Transverse colon (tissue), 4 donors: Measurements from ENCODE around the gene LKAAEAR1. TPM values are rescaled to one million over a fixed set of nuclear protein-coding genes. Genes with fewer than 3 reads are reported as not detected.

Experiments
- DNase-seq: peaks from one replicate; pipeline ENCODE4 v3.0.0-alpha.2; 2019
- H3K27ac ChIP-seq, 4 donors: fragments of 200-600 bp; sonication (generic); 2 replicates each; pipeline ENCODE4 v1.5.1; 2016 to 2018; ENCODE audit warnings: inconsistent platforms in 4 of 4
- H3K27me3 ChIP-seq: fragments of 200-600 bp; sonication (generic); 2 replicates; pipeline ENCODE4 v1.5.1; 2017; ENCODE audit warnings: inconsistent platforms
- H3K36me3 ChIP-seq, 4 donors: fragments of 200-600 bp; sonication (generic); 2 replicates each; pipeline ENCODE4 v1.5.1; 2017 to 2019; ENCODE audit warnings: inconsistent platforms in 4 of 4
- H3K4me1 ChIP-seq, 4 donors: fragments of 200-600 bp; sonication (generic); 2 replicates each; pipeline ENCODE4 v1.5.1; 2017 to 2020; ENCODE audit warnings: inconsistent platforms in 4 of 4
- H3K4me3 ChIP-seq, 4 donors: fragments of 200-600 bp; sonication (generic); 1 replicate in 1 of 4; 2 replicates in 3 of 4; pipeline versions ENCODE4 v1.5.1 to v1.6.1; 2017 to 2019; ENCODE audit warnings: inconsistent platforms in 4 of 4
- H3K9me3 ChIP-seq, 2 donors: fragments of 200-600 bp; sonication (generic); 2 replicates each; pipeline ENCODE4 v1.5.1; 2017 to 2019; ENCODE audit warnings: inconsistent platforms in 2 of 2
- CTCF ChIP-seq, 5 experiments: fragments of 200-600 bp in 3 of 5; fragments of 450-650 bp in 2 of 5; sonication (generic) in 3 of 5; IDR thresholded peaks; 1 replicate in 2 of 5; 2 replicates in 3 of 5; pipeline ENCODE4 v1.5.1; 2016 to 2017; ENCODE audit warnings: antibody characterized with exemption in 5 of 5, inconsistent platforms in 3 of 5, mild to moderate bottlenecking in 2 of 5, moderate library complexity in 1 of 5
- EP300 ChIP-seq: sonication (generic); formaldehyde crosslinking; IDR thresholded peaks from one replicate; pipeline ENCODE4 v1.6.1; 2017; ENCODE audit warnings: antibody characterized with exemption, low read depth
- POLR2A ChIP-seq: fragments of 450-650 bp; IDR thresholded peaks from one replicate; pipeline ENCODE4 v1.6.1; 2016; ENCODE audit warnings: antibody characterized with exemption, mild to moderate bottlenecking, moderate library complexity
- POLR2AphosphoS5 ChIP-seq, 3 donors: sonication (generic); formaldehyde crosslinking; IDR thresholded peaks; one replicate each; pipeline ENCODE4 v1.6.1; 2016; ENCODE audit warnings: antibody characterized with exemption in 3 of 3
- WGBS, 2 donors: methylation state at CpG; one replicate each; pipeline ENCODE4 v1.1.5; 2018; ENCODE audit warnings: low coverage in 1 of 2; 5-methylcytosine and 5-hydroxymethylcytosine counted together
- in situ Hi-C, 4 donors: fragments of 200-750 bp; cut with MboI; loops; one replicate each; pipeline versions ENCODE4 v1.15.0 to v1.15.1; 2017; ENCODE audit warnings: low sequenced_read_pairs in 3 of 4, low pct_ligation_motif_present in 1 of 4, low pct_unique_long_range_greater_than_20kb in 1 of 4
- intact Hi-C: fragments of 100-400 bp; cut with DNase I; formaldehyde crosslinking; loops from one replicate; pipeline ENCODE4 v1.15.1; 2023; ENCODE audit warnings: low total_unique reads
- small RNA-seq, 4 donors: library from RNA; depleted of rRNA; stranded (forward); fragments of <200 nt; gene quantifications; one replicate each; pipeline ENCODE3, GENCODE V24; 2016
- total RNA-seq, 4 donors: library from RNA; depleted of rRNA; stranded (reverse); fragments of >200 nt; gene quantifications; one replicate each; pipeline ENCODE4 v1.1.0, GENCODE V29; 2016

LKAAEAR1 gene
- total RNA-seq, 4 donors from 2014 or later: not detected

- intact Hi-C loops: loop anchor here (5.0 kb wide), 1 partner anchor 77 kb away; no protein-coding TSS in a partner anchor
- TF ChIP-seq CTCF (IDR thresholded peaks at IDR 0.05) (no peak), POLR2A (no peak), EP300 (no peak), POLR2AphosphoS5 (IDR thresholded peaks at IDR 0.05) (no peak)
- DNase-seq: no peak
Measured at GRCh38 chr20:64035066-64035932, 48.9 kb downstream of the LKAAEAR1 start.

GRCh38 chr20:64033981-64034493 is 50.2 kb downstream of the LKAAEAR1 start:
- TF ChIP-seq POLR2A: no peak
- TF ChIP-seq POLR2AphosphoS5 (IDR thresholded peaks at IDR 0.05): no peak
- TF ChIP-seq CTCF (IDR thresholded peaks at IDR 0.05): no peak
- no peak for TF ChIP-seq EP300
- in situ Hi-C loops: no loop called here
- H3K27ac ChIP-seq: no peak overlapping the region
- 79% methylated on average over 11 of the region's 11 CpGs; no CpG with 5 or more reads in 1 of the 2 donors for WGBS, 2 donors
- intact Hi-C loops: no loop called here
- H3K4me1 ChIP-seq: peaks cover 9 to 27% (median 15%) of the 10 kb centered on the region in 4 donors
- H3K36me3 ChIP-seq: peaks cover 0 to 33% (median 12%) of the 10 kb centered on the region in 4 donors
- peaks cover 31% of the 10 kb centered on the region for H3K27me3 ChIP-seq
- no peaks in the 10 kb centered on the region for H3K9me3 ChIP-seq
- H3K4me3 ChIP-seq: no peak overlapping the region
- no peak for DNase-seq

More at GRCh38 chr20:64035066-64035932, 48.9 kb downstream of the LKAAEAR1 start:
- Histone ChIP-seq H3K4me1 (peaks cover 10 to 29% (median 18%) of the 10 kb centered on the region in 4 donors), H3K4me3 (no peak overlapping the region), H3K36me3 (peaks cover 0 to 23% (median 7%) of the 10 kb centered on the region in 4 donors), H3K27me3 (peaks cover 44% of the 10 kb centered on the region), H3K27ac (no peak overlapping the region), H3K9me3 (no peaks in the 10 kb centered on the region)
- WGBS, 2 donors: 64 to 100% methylated on average over 1 to 12 of the region's 17 CpGs
- in situ Hi-C loops: no loop called here

Small RNAs within 50 kb of the gene (small RNA-seq; reads per million reads assigned to genes)
- 0 reads per million in 4 donors for gene AL355803.1
- gene MIR6813: 0 reads per million in 4 donors

Other genes with a start within 250 kb of the LKAAEAR1 start
- gene ABHD16B, start 222.9 kb downstream of the LKAAEAR1 start, total RNA-seq: not detected
- gene TPD52L2, start 219.1 kb downstream of the LKAAEAR1 start, total RNA-seq: 10 to 100 TPM; 40.8 to 67.0 (median 62.6) TPM
- 10 to 100 TPM; 59.9 to 77.3 (median 71.4) TPM for gene DNAJC5, start 189.3 kb downstream of the LKAAEAR1 start, total RNA-seq
- gene UCKL1, start 128.0 kb downstream of the LKAAEAR1 start, total RNA-seq: 100 to 1,000 TPM in 1 of 4 donors, 10 to 100 TPM in 3; 41.1 to 189 (median 68.5) TPM
- 1 to 10 TPM; 1.8 to 5.2 (median 2.1) TPM for gene ZNF512B, start 114.5 kb downstream of the LKAAEAR1 start, total RNA-seq
- 10 to 100 TPM in 3 of 4 donors, 1 to 10 TPM in 1; 5.9 to 86.2 (median 19.4) TPM for gene SAMD10, start 104.8 kb downstream of the LKAAEAR1 start, total RNA-seq
- 10 to 100 TPM; 29.2 to 55.7 (median 51.8) TPM for gene PRPF6, start 103.3 kb downstream of the LKAAEAR1 start, total RNA-seq
- 10 to 100 TPM in 1 of 4 donors, 1 to 10 TPM in 1, under 1 TPM in 1, not detected in 1; 0.68 to 34.8 (median 1.4) TPM for gene C20orf204, start 48.2 kb downstream of the LKAAEAR1 start, total RNA-seq
- 10 to 100 TPM in 1 of 4 donors, 1 to 10 TPM in 3; 1.8 to 14.2 (median 6.5) TPM for gene SOX18, start 34.8 kb downstream of the LKAAEAR1 start, total RNA-seq
- 10 to 100 TPM in 3 of 4 donors, 1 to 10 TPM in 1; 5.6 to 94.3 (median 14.8) TPM for gene TCEA2, start 21.2 kb downstream of the LKAAEAR1 start, total RNA-seq
- gene RGS19, start 4.9 kb downstream of the LKAAEAR1 start, total RNA-seq: 10 to 100 TPM in 2 of 4 donors, 1 to 10 TPM in 1, not detected in 1; 5.5 to 37.4 (median 10.8) TPM
- under 1 TPM in 2 of 4 donors, not detected in 2; 0.14 to 0.32 TPM for gene OPRL1, start 4.3 kb downstream of the LKAAEAR1 start, total RNA-seq
- not detected for gene NPBWR2, start 23.2 kb upstream of the LKAAEAR1 start, total RNA-seq
- gene MYT1, start 80.1 kb upstream of the LKAAEAR1 start, total RNA-seq: under 1 TPM in 2 of 4 donors, not detected in 2; 0.16 to 0.55 TPM
- gene PCMTD2, start 171.3 kb upstream of the LKAAEAR1 start, total RNA-seq: 10 to 100 TPM; 17.6 to 55.3 (median 34.2) TPM